Measurements from ENCODE around the gene FAM111A. TPM values are rescaled to one million over a fixed set of nuclear protein-coding genes. Genes with fewer than 3 reads are reported as not detected.

Gene FAM111A
- polyA plus RNA-seq, 2 of the 4 experiments (the other 2 are of a cell fraction) = 13.4 to 21.8 TPM

DNA sequence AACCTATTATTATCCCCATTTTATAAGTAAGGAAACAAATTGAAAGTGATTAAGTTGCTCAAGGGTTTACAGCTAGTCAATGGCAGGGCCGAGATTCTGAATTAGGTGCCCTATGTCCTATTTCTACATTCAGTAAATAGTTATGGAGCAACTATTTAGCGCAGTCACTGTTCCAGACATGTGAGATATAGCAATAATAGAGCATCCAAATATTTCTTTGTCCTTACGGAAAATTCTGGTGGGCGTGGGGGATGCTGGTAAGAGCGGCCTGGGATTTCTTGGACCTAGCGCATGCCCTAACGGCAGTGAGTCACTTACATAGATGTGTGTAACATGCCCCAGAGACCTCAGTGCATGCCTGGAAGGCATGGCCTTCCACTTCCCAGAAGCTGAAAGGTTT lies 33.7 kb downstream of the FAM111A start:
- FAIRE-seq (no peak), DNase-seq (ENCODE audit: low read depth in 1 of 2, low spot score in 1 of 2) (no peak), ATAC-seq (no peak)
- ChIA-PET POLR2A (no interaction called here), CTCF (interaction anchor here (0.6 to 9.8 kb wide), 4 partner anchors 10 to 40 kb away, joined by 3 to 161 read pairs (median 12); no protein-coding TSS in a partner anchor)
- TF ChIP-seq, protein P1, sequence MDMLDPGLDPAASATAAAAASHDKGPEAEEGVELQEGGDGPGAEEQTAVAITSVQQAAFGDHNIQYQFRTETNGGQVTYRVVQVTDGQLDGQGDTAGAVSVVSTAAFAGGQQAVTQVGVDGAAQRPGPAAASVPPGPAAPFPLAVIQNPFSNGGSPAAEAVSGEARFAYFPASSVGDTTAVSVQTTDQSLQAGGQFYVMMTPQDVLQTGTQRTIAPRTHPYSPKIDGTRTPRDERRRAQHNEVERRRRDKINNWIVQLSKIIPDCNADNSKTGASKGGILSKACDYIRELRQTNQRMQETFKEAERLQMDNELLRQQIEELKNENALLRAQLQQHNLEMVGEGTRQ (IDR thresholded peaks at IDR 0.05) = no peak
- TF ChIP-seq, protein P2, sequence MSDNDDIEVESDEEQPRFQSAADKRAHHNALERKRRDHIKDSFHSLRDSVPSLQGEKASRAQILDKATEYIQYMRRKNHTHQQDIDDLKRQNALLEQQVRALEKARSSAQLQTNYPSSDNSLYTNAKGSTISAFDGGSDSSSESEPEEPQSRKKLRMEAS (IDR thresholded peaks at IDR 0.05) = no peak
- TF ChIP-seq CBX2 (IDR thresholded peaks at IDR 0.05; ENCODE audit: borderline replicate concordance, low read depth) (no peak), FOSB (CRISPR knock-in tag; IDR thresholded peaks at IDR 0.05) (no peak), FOXS1 (CRISPR knock-in tag; IDR thresholded peaks at IDR 0.05) (no peak), MAFK (IDR thresholded peaks at IDR 0.05; ENCODE audit: partially characterized antibody) (no peak), SREBF2 (IDR thresholded peaks at IDR 0.05) (no peak), RAD21 (conservative IDR thresholded peaks at IDR 0.05 in 1 of 2, IDR thresholded peaks at IDR 0.05 in 1 of 2) (no peak), CEBPB (IDR thresholded peaks at IDR 0.05) (no peak), CHD2 (IDR thresholded peaks at IDR 0.05; ENCODE audit: low read length, partially characterized antibody) (no peak), TP53 (CRISPR knock-in tag; IDR thresholded peaks at IDR 0.05) (no peak), JUN (IDR thresholded peaks at IDR 0.05) (no peak), HDAC2 (IDR thresholded peaks at IDR 0.05) (no peak), CHD4 (IDR thresholded peaks at IDR 0.05; ENCODE audit: borderline replicate concordance) (no peak), KDM1A (IDR thresholded peaks at IDR 0.05; ENCODE audit: low read depth) (no peak), ZNF302 (CRISPR knock-in tag; IDR thresholded peaks at IDR 0.05) (no peak)
- TF ChIP-seq, protein P3, sequence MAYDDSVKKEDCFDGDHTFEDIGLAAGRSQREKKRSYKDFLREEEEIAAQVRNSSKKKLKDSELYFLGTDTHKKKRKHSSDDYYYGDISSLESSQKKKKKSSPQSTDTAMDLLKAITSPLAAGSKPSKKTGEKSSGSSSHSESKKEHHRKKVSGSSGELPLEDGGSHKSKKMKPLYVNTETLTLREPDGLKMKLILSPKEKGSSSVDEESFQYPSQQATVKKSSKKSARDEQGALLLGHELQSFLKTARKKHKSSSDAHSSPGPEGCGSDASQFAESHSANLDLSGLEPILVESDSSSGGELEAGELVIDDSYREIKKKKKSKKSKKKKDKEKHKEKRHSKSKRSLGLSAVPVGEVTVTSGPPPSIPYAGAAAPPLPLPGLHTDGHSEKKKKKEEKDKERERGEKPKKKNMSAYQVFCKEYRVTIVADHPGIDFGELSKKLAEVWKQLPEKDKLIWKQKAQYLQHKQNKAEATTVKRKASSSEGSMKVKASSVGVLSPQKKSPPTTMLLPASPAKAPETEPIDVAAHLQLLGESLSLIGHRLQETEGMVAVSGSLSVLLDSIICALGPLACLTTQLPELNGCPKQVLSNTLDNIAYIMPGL (CRISPR knock-in tag; IDR thresholded peaks at IDR 0.05; ENCODE audit: borderline replicate concordance) = no peak
- TF ChIP-seq, protein P4, sequence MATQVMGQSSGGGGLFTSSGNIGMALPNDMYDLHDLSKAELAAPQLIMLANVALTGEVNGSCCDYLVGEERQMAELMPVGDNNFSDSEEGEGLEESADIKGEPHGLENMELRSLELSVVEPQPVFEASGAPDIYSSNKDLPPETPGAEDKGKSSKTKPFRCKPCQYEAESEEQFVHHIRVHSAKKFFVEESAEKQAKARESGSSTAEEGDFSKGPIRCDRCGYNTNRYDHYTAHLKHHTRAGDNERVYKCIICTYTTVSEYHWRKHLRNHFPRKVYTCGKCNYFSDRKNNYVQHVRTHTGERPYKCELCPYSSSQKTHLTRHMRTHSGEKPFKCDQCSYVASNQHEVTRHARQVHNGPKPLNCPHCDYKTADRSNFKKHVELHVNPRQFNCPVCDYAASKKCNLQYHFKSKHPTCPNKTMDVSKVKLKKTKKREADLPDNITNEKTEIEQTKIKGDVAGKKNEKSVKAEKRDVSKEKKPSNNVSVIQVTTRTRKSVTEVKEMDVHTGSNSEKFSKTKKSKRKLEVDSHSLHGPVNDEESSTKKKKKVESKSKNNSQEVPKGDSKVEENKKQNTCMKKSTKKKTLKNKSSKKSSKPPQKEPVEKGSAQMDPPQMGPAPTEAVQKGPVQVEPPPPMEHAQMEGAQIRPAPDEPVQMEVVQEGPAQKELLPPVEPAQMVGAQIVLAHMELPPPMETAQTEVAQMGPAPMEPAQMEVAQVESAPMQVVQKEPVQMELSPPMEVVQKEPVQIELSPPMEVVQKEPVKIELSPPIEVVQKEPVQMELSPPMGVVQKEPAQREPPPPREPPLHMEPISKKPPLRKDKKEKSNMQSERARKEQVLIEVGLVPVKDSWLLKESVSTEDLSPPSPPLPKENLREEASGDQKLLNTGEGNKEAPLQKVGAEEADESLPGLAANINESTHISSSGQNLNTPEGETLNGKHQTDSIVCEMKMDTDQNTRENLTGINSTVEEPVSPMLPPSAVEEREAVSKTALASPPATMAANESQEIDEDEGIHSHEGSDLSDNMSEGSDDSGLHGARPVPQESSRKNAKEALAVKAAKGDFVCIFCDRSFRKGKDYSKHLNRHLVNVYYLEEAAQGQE (IDR thresholded peaks at IDR 0.05) = no peak
- Histone ChIP-seq H3K9me3 (no peaks in the 10 kb centered on the region), H3K4me1 (peaks cover 30% of the 10 kb centered on the region), H3K4me2 (no peak overlapping the region), H3K27ac (no peak overlapping the region), H3K4me3 (no peak overlapping the region)
- WGBS (ENCODE audit: missing lambda C conversion rate) = 86% methylated on average over 7 of the region's 7 CpGs

DNA sequence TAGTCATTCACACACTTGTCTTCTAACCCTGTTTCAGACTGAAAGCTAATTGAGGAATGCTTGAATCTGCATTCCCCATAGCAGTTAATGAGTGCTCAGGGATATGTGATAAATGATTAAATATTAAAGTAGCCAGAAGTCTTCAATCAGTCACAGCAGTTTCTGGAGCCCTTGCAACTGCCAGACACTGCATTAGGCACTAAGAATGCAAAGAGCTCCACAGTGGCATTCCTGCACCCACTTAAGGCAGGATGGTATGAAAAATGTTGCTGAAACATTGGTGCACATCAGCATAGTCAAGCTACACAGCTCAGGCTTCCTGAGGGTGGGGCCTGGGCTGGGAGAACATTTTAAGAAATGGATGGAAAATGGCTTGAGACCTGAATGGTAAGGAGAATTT lies 35.7 kb downstream of the FAM111A start:
- Histone ChIP-seq H3K9me3 (no peaks in the 10 kb centered on the region), H3K4me1 (peaks cover 23% of the 10 kb centered on the region), H3K4me3 (no peak overlapping the region), H3K27ac (no peak overlapping the region), H3K4me2 (no peak overlapping the region)
- ChIA-PET CTCF (interaction anchor here (0.9 to 9.8 kb wide), 3 partner anchors 8 to 28 kb away, joined by 3 to 161 read pairs (median 22); no protein-coding TSS in a partner anchor), POLR2A (no interaction called here)
- no peak for DNase-seq (ENCODE audit: low read depth in 1 of 2, low spot score in 1 of 2)
- no peak for FAIRE-seq
- ATAC-seq = no peak
- TF ChIP-seq FOSL2 (IDR thresholded peaks at IDR 0.05) = no peak
- no peak for TF ChIP-seq FOSL2 (CRISPR knock-in tag; IDR thresholded peaks at IDR 0.05)
- TF ChIP-seq, protein P3 (CRISPR knock-in tag; IDR thresholded peaks at IDR 0.05; ENCODE audit: borderline replicate concordance) = no peak
- no peak for TF ChIP-seq FOXS1 (CRISPR knock-in tag; IDR thresholded peaks at IDR 0.05)
- TF ChIP-seq, protein P5, sequence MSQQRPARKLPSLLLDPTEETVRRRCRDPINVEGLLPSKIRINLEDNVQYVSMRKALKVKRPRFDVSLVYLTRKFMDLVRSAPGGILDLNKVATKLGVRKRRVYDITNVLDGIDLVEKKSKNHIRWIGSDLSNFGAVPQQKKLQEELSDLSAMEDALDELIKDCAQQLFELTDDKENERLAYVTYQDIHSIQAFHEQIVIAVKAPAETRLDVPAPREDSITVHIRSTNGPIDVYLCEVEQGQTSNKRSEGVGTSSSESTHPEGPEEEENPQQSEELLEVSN (IDR thresholded peaks at IDR 0.05; ENCODE audit: borderline replicate concordance, low read depth) = no peak
- TF ChIP-seq CHD2 (IDR thresholded peaks at IDR 0.05; ENCODE audit: low read length, partially characterized antibody) = no peak
- TF ChIP-seq CEBPB (IDR thresholded peaks at IDR 0.05) = no peak
- TF ChIP-seq MAFK (IDR thresholded peaks at IDR 0.05; ENCODE audit: partially characterized antibody) = no peak
- TF ChIP-seq NFE2L2 (conservative IDR thresholded peaks at IDR 0.05; ENCODE audit: low read length) = no peak
- no peak for TF ChIP-seq EP300 (IDR thresholded peaks at IDR 0.05)
- TF ChIP-seq, protein P6, sequence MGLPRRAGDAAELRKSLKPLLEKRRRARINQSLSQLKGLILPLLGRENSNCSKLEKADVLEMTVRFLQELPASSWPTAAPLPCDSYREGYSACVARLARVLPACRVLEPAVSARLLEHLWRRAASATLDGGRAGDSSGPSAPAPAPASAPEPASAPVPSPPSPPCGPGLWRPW (IDR thresholded peaks at IDR 0.05) = no peak
- no peak for TF ChIP-seq TP53 (CRISPR knock-in tag; IDR thresholded peaks at IDR 0.05)
- no peak for TF ChIP-seq NPAS2 (CRISPR knock-in tag; IDR thresholded peaks at IDR 0.05; ENCODE audit: borderline replicate concordance)
- no peak for TF ChIP-seq HEYL (CRISPR knock-in tag; IDR thresholded peaks at IDR 0.05)
- TF ChIP-seq, protein P7, sequence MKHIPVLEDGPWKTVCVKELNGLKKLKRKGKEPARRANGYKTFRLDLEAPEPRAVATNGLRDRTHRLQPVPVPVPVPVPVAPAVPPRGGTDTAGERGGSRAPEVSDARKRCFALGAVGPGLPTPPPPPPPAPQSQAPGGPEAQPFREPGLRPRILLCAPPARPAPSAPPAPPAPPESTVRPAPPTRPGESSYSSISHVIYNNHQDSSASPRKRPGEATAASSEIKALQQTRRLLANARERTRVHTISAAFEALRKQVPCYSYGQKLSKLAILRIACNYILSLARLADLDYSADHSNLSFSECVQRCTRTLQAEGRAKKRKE (CRISPR knock-in tag; IDR thresholded peaks at IDR 0.05; ENCODE audit: low read depth) = no peak
- no peak for TF ChIP-seq RAD21 (conservative IDR thresholded peaks at IDR 0.05 in 1 of 2, IDR thresholded peaks at IDR 0.05 in 1 of 2)
- TF ChIP-seq CHD4 (IDR thresholded peaks at IDR 0.05; ENCODE audit: borderline replicate concordance) = no peak
